K562 (cell line): ENCODE data around the gene TMTC2. TPM values are rescaled to one million over a fixed set of nuclear protein-coding genes. Genes with fewer than 3 reads are reported as not detected.

Experiments used
- ATAC-seq: fragments of 200-7000 bp; cut with Tn5 transposase; 3 replicates; pipeline ENCODE4 v1.9.1; 2020; ENCODE audit warnings: moderate library complexity
- BruUV-seq: library from RNA; stranded (reverse); fragments of 400-500 nt; replicated peaks from 2 replicates; lab custom pipeline; 2021; lab: Mats Ljungman, UMichigan
- CTCF ChIA-PET: fragments of 300-600 bp; formaldehyde crosslinking; extraction: SDS; loops from one replicate; lab custom pipeline; 2021; ENCODE audit warnings: low intra/inter-chr PET ratio; lab: Yijun Ruan, JAX
- POLR2A ChIA-PET: fragments of 300-600, 350-650 bp; sonication (Branson Sonifier 250); formaldehyde crosslinking; extraction: SDS; loops from one replicate; lab custom pipeline; 2021; ENCODE audit warnings: antibody characterized with exemption, inconsistent platforms; lab: Yijun Ruan, JAX
- DNase-seq, 4 experiments: peaks; one replicate each; pipeline versions ENCODE4 v3.0.0 to v3.0.0-alpha.2; 2011 to 2018; ENCODE audit warnings: low spot score in 3 of 4, mixed read lengths in 3 of 4; ENCODE audit errors: extremely low read depth in 1 of 4
- FAIRE-seq: peaks from 2 replicates; lab custom pipeline; 2011; peaks lifted over from hg19 to GRCh38; lab: Jason Lieb, UNC
- H2AFZ ChIP-seq: 2 replicates; pipeline ENCODE4 v1.6.0; 2011; ENCODE audit warnings: low read depth, low read length, control low read depth, inconsistent platforms
- H3K27ac ChIP-seq: fragments of 200-600 bp; 3 replicates; pipeline ENCODE4 v1.8.0; 2011; ENCODE audit warnings: low read depth, mild to moderate bottlenecking, control low read depth, inconsistent platforms, low read length, moderate library complexity, mixed read lengths; ENCODE audit errors: extremely low read depth
- H3K27me3 ChIP-seq, 2 experiments: fragments of 300-600 bp in 1 of 2; 2 replicates in 1 of 2; 3 replicates in 1 of 2; pipeline versions ENCODE4 v1.6.0 to v1.8.0; 2011; ENCODE audit warnings: inconsistent platforms in 2 of 2, low read length in 2 of 2, mild to moderate bottlenecking in 1 of 2, mixed read lengths in 1 of 2, moderate library complexity in 1 of 2; ENCODE audit not compliant: control insufficient read depth in 2 of 2, insufficient read depth in 2 of 2
- H3K36me3 ChIP-seq: fragments of 300-600 bp; 3 replicates; pipeline ENCODE4 v1.8.0; 2011; ENCODE audit warnings: mild to moderate bottlenecking, low read length, inconsistent platforms; ENCODE audit not compliant: control insufficient read depth, insufficient read depth
- H3K4me1 ChIP-seq, 2 experiments: fragments of 200-600 bp in 1 of 2; replicated peaks in 1 of 2; 2 replicates in 1 of 2; 3 replicates in 1 of 2; pipeline versions ENCODE4 v1.5.1 to v1.8.0; 2011; ENCODE audit warnings: inconsistent platforms in 2 of 2, low read length in 2 of 2, mild to moderate bottlenecking in 1 of 2, mixed read lengths in 1 of 2, moderate library complexity in 1 of 2; ENCODE audit not compliant: control insufficient read depth in 2 of 2, insufficient read depth in 2 of 2
- H3K4me2 ChIP-seq: 2 replicates; pipeline ENCODE4 v1.6.1; 2011; ENCODE audit warnings: low read length, control low read depth, inconsistent platforms, mixed read lengths; ENCODE audit not compliant: insufficient read depth
- H3K4me3 ChIP-seq: fragments of 200-600 bp; sonication (generic), shearing (Covaris generic); 2 replicates; pipeline ENCODE4 v1.5.1; 2016; ENCODE audit warnings: control low read depth, inconsistent platforms
- H3K79me2 ChIP-seq: fragments of 200-600 bp; 3 replicates; pipeline ENCODE4 v1.8.0; 2011; ENCODE audit warnings: low read length, inconsistent platforms; ENCODE audit not compliant: control insufficient read depth, insufficient read depth
- H3K9ac ChIP-seq, 2 experiments: 2 replicates each; pipeline versions ENCODE4 v1.6.0 to v1.6.1; 2011; ENCODE audit warnings: low read depth in 2 of 2, low read length in 2 of 2, control low read depth in 1 of 2, inconsistent platforms in 1 of 2, mild to moderate bottlenecking in 1 of 2, mixed read lengths in 1 of 2; ENCODE audit not compliant: insufficient read depth in 1 of 2
- H3K9me1 ChIP-seq: one replicate; pipeline ENCODE4 v1.6.0; 2011; ENCODE audit warnings: inconsistent platforms, mild to moderate bottlenecking, low read length, moderate library complexity; ENCODE audit not compliant: control insufficient read depth, insufficient read depth
- H3K9me3 ChIP-seq: replicated peaks from 2 replicates; pipeline ENCODE4 v1.5.1; 2011; ENCODE audit warnings: low read depth, low read length, inconsistent platforms; ENCODE audit not compliant: control insufficient read depth, insufficient read depth
- H4K20me1 ChIP-seq: replicated peaks from 2 replicates; pipeline ENCODE4 v1.6.1; 2011; ENCODE audit warnings: low read length, inconsistent platforms, mixed read lengths; ENCODE audit not compliant: control insufficient read depth, insufficient read depth
- BRF2 ChIP-seq: IDR thresholded peaks from 3 replicates; pipeline ENCODE4 v1.6.1; 2011; ENCODE audit warnings: borderline replicate concordance, mild to moderate bottlenecking; ENCODE audit not compliant: insufficient read length, insufficient read depth
- CHAMP1 ChIP-seq: fragments of 450-650 bp; IDR thresholded peaks from 2 replicates; pipeline ENCODE4 v1.6.1; 2016; ENCODE audit warnings: mild to moderate bottlenecking
- ELF2 ChIP-seq: fragments of 250-450 bp; sonication (Bioruptor Pico); IDR thresholded peaks from 2 replicates; pipeline ENCODE4 v1.5.0; 2021; ENCODE audit warnings: mild to moderate bottlenecking
- GATAD2A ChIP-seq: fragments of 450-650 bp; IDR thresholded peaks from 2 replicates; pipeline ENCODE4 v1.6.1; 2017
- KDM4B ChIP-seq, 2 experiments: fragments of 450-650 bp in 1 of 2; sonication (generic) in 1 of 2; IDR thresholded peaks; 2 replicates each; pipeline ENCODE4 v1.6.1; 2016 to 2017; ENCODE audit warnings: borderline replicate concordance in 2 of 2, antibody characterized with exemption in 1 of 2, low read depth in 1 of 2, mild to moderate bottlenecking in 1 of 2
- PPARD ChIP-seq: fragments of 250-450 bp; sonication (Bioruptor Pico); IDR thresholded peaks from 2 replicates; pipeline ENCODE4 v1.8.0; 2022; ENCODE audit warnings: inconsistent platforms, mild to moderate bottlenecking, moderate library complexity
- SNIP1 ChIP-seq: fragments of 450-650 bp; IDR thresholded peaks from 2 replicates; pipeline ENCODE4 v1.7.1; 2017; ENCODE audit warnings: low read depth, mild to moderate bottlenecking
- ZFPM2 ChIP-seq: fragments of 250-450 bp; sonication (Bioruptor Pico); IDR thresholded peaks from 2 replicates; pipeline ENCODE4 v1.5.1; 2022; ENCODE audit warnings: mild to moderate bottlenecking
- WGBS: fragments of 100-300 bp; shearing (Covaris generic); methylation state at CpG from one replicate; pipeline ENCODE4 v1.1.6; 2016; ENCODE audit warnings: low coverage, mixed read lengths; ENCODE audit not compliant: insufficient coverage; ENCODE audit errors: missing lambda C conversion rate; 5-methylcytosine and 5-hydroxymethylcytosine counted together
- in situ Hi-C: fragments of 300-500 bp; cut with MboI; formaldehyde crosslinking; loops from 4 replicates; pipeline ENCODE4 v1.15.0; 2018; ENCODE audit warnings: inconsistent platforms, mixed read lengths
- intact Hi-C: fragments of 100-400 bp; cut with micrococcal nuclease; formaldehyde crosslinking; loops from 2 replicates; pipeline ENCODE4 v1.14.2; 2022
- polyA plus RNA-seq, 8 experiments: library from polyadenylated mRNA; depleted of rRNA in 4 of 8; stranded (reverse) in 5 of 8; unstranded in 3 of 8; fragments of >200 nt; fragmentation: Nextera tagmentation in 2 of 8; fragmentation: Illumina TruSeq in 1 of 8; extraction: Ambion mirVana in 2 of 8; extraction: Trizol in 1 of 8; gene quantifications; 2 replicates each; pipeline versions ENCODE4 v1.2.1 to v1.2.3, GENCODE V29; 2011 to 2014; ENCODE audit warnings: inconsistent platforms in 1 of 8, missing spikeins in 1 of 8
- total RNA-seq, 7 experiments: library from RNA; depleted of rRNA in 6 of 7; stranded (reverse); fragments of >200 nt in 6 of 7; fragmentation: Illumina TruSeq in 2 of 7; extraction: Trizol in 2 of 7; gene quantifications; 2 replicates each; pipeline versions ENCODE4 v1.2.1 to v1.2.3, GENCODE V29; 2011 to 2021; ENCODE audit warnings: low replicate concordance in 1 of 7
- TF ChIP-seq, protein P1 (sequence below): fragments of 200-800 bp; sonication (Bioruptor generic); IDR thresholded peaks from 2 replicates; pipeline ENCODE4 v1.6.1; 2017; ENCODE audit warnings: missing genetic modification characterization, missing compliant biosample characterization

Gene TMTC2
- total and polyA plus RNA-seq, 9 of the 15 experiments (the other 6 are each of a cell fraction or from before 2014, with no cell fraction given) = 0.29 to 1.1 (median 0.55) TPM

DNA sequence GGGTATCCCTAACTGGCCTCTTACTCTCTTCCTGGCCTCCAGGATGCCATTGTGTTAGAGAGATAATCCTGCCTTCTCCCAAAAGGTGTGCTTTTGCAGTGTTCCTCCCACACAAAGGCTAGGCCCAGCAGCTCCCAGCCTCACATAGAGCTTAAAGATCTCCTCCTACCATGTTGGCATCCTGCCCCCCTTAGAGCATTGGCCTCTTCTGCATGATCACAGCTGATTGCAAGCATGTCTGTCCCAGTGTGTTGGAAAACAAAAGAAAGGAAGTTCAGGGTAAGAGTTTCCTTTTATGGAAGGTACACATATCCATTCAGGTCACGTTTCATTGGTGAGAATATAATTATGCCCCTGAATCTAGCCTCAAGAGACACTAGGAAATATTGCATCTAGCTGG is 405.4 kb downstream of the TMTC2 start (continued):
- TF ChIP-seq BRF2 = no peak
- no peak for TF ChIP-seq ZFPM2 (CRISPR knock-in tag)

DNA sequence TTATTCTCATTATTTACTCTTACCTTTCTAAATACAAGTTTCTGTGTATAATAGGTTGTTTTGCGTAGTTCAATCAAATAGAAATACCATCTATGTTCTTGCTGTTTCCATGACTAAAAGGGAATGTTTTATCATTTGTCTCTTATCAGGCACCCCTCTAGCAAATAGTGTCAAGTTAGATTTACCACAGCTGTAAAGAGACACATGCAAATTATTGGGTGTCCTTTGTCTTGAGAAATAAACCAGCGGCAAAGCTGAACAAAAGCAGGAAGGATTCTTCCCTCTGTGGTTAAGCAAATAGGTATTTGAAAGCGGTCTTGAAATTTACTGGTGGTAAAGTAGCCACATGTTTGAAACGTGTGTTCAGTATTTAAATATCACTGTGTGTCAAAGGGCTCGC is 405.9 kb downstream of the TMTC2 start:
- in situ Hi-C loops (no loop called here), intact Hi-C loops (loop anchor here (10.0 kb wide), 1 partner anchor 78 kb away; no protein-coding TSS in a partner anchor)
- WGBS = 29% methylated on average over 5 of the region's 5 CpGs
- TF ChIP-seq CHAMP1 (no peak), SNIP1 (no peak), KDM4B (IDR thresholded peaks at IDR 0.05; ENCODE audit: borderline replicate concordance in 2 of 2, low read depth in 1 of 2) (no peak), ELF2 (CRISPR knock-in tag) (no peak), PPARD (CRISPR knock-in tag) (no peak), GATAD2A (no peak)
- TF ChIP-seq, protein P1, sequence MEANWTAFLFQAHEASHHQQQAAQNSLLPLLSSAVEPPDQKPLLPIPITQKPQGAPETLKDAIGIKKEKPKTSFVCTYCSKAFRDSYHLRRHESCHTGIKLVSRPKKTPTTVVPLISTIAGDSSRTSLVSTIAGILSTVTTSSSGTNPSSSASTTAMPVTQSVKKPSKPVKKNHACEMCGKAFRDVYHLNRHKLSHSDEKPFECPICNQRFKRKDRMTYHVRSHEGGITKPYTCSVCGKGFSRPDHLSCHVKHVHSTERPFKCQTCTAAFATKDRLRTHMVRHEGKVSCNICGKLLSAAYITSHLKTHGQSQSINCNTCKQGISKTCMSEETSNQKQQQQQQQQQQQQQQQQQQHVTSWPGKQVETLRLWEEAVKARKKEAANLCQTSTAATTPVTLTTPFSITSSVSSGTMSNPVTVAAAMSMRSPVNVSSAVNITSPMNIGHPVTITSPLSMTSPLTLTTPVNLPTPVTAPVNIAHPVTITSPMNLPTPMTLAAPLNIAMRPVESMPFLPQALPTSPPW (CRISPR knock-in tag) = no peak
- no peak overlapping the region for H3K4me3 ChIP-seq
- H3K9ac ChIP-seq = no peak overlapping the region
- H3K4me1 ChIP-seq = peaks cover 0 to 6% of the 10 kb centered on the region in 2 experiments; a peak in 3 of 5 replicates
- no peak overlapping the region for H3K4me2 ChIP-seq
- H2AFZ ChIP-seq = no peak overlapping the region
- DNase-seq = no peak
- no peak for ATAC-seq
- ChIA-PET CTCF (no interaction called here), POLR2A (no interaction called here)
- no peaks in the 10 kb centered on the region for H3K9me3 ChIP-seq
- no peaks in the 10 kb centered on the region for H4K20me1 ChIP-seq
- H3K79me2 ChIP-seq = no peaks in the 10 kb centered on the region
- H3K9me1 ChIP-seq = no peaks in the 10 kb centered on the region
- no peak overlapping the region for H3K27ac ChIP-seq
- no peaks in the 10 kb centered on the region for H3K36me3 ChIP-seq
- BruUV-seq = no TSS peak
- no peak for FAIRE-seq
- H3K27me3 ChIP-seq = no peaks in the 10 kb centered on the region
